Measurements from ENCODE around the gene TMC7.

Gene TMC7

DNA sequence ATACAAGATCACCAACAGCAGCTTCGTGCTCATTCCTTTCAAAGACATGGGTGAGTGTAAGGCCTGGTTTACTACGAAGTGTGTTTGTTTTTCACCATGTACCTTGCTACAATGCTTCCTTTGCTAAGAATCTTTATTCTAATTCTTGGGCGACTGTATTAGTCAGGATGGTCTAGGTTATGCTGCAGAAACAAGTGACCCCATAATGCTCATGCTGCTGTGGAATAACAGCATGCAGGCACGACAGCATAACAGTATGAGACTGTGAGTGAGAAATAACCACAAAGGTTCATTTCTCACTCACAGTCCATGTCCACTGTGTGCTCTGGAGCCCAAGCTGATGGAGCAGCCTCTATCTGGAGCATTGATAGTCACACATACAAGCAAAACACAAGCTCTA, 38.0 kb downstream of the TMC7 start:
- in situ Hi-C loops (cut with MboI; ENCODE audit: low sequenced_read_pairs), result no loop called here

DNA sequence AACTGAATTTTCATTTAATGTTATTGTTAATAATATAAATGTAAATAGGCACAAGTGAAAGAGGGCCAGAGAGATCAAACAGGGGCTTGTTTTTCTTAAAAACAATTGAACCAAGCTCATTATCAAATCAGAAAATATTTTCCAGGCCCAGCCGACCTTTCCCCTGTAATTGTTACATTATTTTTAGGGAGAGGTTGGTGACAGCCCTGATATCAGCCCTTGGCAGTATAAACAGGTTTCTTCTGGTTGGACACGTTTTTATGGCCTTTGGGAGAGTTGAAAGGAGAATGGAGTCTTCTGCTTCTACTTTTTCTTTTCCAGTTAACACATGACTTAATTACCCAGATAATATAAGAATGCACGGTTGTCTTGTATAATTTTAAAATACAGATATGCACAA, 43.7 kb downstream of the TMC7 start:
- in situ Hi-C loops (cut with MboI; ENCODE audit: low sequenced_read_pairs), result no loop called here

DNA sequence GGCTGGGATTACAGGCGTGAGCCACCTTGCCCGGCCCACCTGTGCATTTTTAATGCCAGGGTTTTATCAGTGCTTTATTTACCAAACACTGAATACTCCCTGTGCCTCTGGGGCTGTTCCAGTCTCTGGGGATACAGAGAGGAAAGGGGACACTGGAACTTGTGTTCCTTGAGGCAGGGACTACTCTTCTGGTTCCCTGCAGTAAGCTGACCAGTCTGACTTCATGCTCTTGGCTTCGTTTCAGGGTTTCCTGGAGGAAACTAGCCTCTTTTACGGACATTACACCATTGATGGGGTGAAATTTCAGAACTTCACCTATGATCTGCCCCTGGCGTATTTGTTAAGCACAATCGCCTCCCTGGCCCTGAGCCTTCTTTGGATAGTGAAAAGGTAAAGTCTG, 46.2 kb downstream of the TMC7 start:
- in situ Hi-C loops (cut with MboI; ENCODE audit: low sequenced_read_pairs), result no loop called here

DNA sequence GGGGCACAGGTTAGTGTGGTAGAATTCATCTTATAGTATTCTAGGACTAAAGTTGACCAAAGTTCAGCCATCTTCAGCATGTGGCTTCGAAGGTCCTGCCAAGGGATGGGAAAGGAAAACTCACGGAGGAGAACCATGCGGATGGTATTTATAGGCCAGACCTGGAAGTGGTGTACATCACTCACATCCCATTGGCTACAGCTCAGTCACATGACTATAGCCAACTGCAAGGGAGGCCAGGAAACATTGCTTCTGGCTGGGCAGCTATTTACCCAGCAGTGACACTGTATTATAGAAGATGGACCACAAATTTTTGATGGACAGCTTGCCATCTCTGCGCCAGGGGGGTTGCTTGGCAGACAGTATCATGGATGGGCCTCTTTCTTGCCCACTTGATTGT, 48.0 kb downstream of the TMC7 start:
- in situ Hi-C loops (cut with MboI; ENCODE audit: low sequenced_read_pairs), result no loop called here

DNA sequence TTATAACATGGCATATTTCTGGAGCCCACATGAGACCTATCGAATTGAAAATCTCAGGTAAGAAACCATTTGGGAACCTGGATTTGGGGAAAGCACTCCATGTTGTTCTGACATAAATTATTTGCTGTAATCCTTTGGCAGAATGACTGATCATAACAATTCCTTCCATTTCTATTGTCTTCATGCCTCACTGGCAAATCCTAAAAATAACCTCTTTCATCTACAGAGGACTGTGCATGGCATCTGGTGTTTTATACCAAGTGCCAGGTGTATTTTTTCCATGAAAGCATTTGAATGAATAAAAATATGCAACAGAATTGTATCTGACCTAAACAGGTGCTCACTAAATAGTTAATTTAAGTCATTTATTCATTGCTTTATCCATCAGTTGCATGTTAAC, 50.0 kb downstream of the TMC7 start:
- in situ Hi-C loops (cut with MboI; ENCODE audit: low sequenced_read_pairs), result no loop called here

DNA sequence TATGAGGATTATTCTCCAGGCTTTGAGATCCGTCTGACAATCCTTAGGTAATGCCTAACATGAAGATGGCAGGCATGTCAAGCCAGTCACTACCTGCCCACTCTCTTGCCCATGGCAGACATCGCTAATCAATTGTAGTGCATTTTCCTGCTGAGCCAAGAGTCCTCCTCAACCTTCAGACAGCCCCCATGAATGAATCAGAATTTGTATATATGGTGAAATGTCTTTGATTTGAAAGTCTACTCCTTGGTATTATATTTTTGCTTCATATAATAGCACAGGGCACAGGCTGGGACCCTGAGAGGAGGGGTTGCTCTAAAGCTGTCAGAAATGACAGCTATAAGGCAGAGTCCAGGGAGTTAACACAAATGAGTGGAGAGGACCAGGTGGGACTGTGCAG, 56.7 kb downstream of the TMC7 start:
- in situ Hi-C loops (cut with MboI; ENCODE audit: low sequenced_read_pairs), result no loop called here

DNA sequence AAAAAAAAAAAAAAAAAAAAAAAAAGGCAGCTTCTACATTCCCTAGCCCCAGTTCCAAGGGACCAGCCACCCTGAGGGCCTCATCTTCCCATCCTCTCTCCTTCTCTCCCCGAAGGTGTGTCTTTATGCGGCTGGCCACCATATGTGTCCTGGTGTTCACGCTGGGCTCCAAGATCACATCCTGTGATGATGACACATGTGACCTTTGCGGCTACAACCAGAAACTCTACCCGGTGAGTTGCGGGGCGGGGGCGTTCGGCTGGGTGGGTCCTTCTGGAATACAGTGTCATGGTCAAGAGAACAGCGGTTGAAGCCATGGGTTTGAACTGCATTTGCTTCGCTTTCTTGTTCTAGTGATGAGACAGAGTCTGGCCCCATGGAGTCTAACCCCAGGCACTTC, 61.0 kb downstream of the TMC7 start:
- in situ Hi-C loops (cut with MboI; ENCODE audit: low sequenced_read_pairs), result no loop called here

DNA sequence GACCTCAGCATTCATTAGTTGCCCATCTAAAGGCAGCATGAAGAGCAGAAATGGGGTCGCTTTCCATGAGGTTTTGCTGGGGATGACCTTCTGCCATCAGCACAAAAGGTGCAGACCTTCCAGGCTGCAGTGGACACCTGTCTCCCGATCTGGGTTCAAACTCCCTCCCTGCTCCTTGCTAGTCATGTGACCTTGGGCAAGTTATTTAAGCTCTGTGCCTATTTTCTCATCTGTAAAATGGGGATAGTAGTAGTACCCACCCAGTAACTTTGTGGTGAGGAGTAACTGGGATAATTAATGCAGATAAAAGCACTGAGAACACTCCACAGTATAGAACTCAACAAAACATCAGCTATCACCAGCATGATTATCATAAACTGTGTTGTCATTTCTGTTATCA, 62.3 kb downstream of the TMC7 start:
- in situ Hi-C loops (cut with MboI; ENCODE audit: low sequenced_read_pairs), result no loop called here

DNA sequence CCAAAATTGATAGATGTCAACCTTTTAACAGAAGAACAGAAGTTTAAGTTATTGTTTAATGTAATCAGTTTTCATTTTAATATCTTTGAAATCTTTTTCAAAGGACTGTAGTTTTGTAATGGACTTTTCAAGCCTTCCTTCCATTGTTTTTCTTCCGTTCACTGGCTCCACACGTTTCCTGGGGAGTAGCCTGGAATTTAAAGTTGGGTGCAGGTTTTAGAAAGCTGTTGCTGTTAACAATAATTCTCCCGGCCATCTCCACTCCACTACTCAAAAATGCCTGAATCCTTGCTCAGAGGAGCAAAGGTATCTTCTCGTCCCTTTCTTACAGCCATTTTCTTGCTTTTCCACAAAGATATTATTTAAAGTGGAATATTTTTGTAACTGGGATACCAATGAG, 79.0 kb downstream of the TMC7 start:
- in situ Hi-C loops (cut with MboI; ENCODE audit: low sequenced_read_pairs), result no loop called here

DNA sequence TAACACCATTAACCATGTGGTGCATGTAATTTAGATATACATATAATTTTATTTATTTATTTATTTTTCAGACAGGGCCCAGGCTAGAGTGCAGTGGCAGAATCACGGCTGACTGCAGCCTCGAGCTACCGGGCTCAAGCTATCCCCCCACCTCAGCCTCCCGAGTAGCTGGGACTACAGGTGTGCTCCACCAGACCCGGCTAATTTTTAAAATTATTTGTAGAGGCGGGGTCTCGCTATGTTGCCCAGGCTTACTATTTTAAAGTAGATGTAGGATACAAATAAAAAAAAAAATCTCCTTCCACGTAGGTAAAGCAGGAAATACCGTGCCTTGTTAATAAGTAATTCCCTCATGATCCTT, 83.2 kb downstream of the TMC7 start:
- in situ Hi-C loops (cut with MboI; ENCODE audit: low sequenced_read_pairs), result no loop called here

DNA sequence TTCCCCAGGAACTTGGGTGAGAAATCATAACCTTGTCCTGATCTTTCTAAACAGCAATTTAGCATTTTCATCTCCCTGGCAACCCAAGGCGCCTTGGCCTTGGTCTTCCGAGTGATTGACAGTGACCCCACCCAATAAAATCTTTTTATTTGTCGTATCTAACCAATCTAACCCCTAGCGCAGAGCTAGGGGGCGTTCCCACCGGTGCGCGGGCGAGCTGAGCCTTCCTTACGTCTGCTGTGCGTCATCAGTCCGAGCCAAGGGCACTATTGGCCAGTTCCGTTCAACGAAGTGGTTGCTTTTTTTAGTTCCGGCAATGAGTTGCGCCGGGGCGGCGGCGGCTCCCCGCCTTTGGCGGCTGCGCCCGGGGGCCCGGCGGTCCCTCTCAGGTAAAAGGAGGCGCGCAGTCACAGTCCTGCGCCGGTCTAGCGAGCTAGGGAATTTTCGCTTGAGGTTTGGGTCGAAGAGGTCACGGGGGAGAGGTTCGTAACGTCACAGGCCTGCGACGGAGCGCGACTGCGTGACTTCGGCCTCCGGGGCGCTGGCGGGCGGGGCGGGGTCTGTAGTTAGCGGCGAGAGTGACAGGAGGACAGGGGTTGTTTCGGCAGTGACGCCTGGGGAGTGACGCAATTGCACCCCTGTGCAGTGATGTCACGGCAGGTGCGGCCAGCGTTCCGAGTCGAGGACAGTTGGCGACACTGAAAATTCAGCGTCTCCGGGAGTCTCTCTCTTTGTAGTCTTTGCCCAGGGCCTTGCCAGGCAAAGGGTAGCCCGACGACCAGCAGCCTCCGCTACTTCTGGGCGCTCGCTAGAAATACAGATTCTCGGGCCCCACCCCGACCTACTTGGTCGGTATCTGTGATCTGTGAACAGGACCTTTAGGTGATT, 83.9 kb downstream of the TMC7 start, which contains the start of gene COQ7:
TSS of gene COQ7 (plus strand) at position 266 of the 888 bp plus-strand sequence. CDS start at position 317, 51 bp downstream.
- in situ Hi-C loops (cut with MboI; ENCODE audit: low sequenced_read_pairs), result no loop called here

DNA sequence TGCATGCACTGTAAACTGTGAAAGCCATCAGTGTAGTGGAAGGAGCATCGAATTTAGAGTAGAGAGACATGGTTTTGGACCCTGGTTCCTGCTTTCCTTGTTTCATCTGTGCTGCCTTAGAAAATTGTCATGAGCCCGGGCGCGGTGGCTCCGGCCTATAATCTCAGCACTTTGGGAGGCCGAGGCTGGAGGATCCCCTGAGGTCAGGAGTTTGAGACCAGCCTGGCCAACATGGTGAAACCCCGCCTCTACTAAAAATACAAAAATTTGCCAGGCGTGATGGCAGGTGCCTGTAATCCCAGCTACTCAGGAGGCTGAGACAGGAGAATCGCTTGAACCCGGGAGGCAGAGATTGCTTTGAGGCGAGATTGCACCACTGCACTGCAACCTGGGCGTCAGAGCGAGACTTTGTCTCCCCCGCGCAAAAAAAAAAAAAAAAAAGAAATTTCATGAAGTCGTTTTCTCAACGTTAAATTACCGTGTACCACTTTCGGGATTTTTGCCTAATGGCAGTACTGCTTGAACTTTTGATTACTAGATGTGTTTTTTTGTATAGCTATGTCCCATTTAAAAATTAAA, 84.6 kb downstream of the TMC7 start:
- in situ Hi-C loops (cut with MboI; ENCODE audit: low sequenced_read_pairs), result no loop called here

DNA sequence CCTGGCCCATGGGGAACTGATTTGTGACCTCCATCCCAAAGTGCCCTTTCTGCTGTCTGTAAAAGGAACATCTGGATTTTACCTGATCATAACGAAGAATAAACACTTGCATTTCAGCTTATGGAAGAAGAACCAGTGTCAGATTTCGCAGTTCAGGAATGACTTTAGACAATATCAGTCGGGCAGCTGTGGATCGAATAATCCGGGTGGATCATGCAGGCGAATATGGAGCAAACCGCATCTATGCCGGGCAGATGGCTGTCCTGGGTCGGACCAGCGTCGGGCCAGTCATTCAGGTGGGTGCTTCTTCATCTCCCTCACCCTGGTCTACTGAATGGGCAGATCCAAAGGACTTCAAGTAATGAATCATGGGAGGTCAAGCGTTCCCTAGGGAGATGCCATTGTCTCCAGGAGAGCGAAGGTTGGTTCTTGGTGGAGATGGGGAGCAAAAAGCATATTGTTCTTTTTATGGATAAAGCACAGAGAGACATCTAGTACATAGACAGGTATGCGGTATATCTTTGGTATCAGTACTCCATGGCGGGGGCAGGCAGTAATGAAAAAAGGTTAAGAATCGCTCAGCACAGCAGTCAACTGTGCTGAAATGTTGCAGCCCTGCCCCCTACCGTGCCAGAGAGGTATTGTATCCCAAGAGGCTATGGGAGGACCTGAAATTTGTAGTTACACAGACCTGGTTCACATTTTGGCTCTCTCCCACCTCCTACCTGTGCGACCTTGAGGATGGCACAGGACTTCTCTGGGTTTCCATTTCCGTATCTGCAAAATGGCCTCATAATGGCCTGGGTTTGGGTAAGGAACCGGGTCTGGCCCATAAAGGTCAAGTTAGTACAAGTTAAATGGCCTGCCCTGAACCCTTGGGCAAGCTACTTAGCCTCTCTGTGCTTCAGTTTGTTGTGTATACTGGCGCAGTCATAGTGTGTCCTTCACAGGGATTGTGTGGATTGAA, 88.4 kb downstream of the TMC7 start:
- in situ Hi-C loops (cut with MboI; ENCODE audit: low sequenced_read_pairs), result no loop called here

DNA sequence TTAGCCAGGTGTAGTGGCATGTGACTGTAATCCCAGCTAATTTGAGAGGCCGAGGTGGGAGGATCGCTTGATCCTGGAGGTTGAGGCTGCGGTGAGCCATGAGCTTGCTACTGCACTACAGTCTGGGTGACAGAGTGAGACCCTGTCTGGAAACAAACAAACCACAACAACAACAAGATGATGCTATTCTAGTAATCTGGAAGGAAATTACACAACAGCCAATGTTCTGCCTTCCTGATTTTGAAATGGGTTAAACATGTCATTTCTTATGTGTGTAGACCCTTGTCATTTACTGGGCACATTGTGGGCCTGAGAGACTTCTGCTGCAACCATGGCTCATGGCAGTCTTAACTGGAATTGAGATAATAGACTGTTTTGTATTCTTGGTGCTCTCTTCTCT, 89.6 kb downstream of the TMC7 start:
- in situ Hi-C loops (cut with MboI; ENCODE audit: low sequenced_read_pairs), result no loop called here

DNA sequence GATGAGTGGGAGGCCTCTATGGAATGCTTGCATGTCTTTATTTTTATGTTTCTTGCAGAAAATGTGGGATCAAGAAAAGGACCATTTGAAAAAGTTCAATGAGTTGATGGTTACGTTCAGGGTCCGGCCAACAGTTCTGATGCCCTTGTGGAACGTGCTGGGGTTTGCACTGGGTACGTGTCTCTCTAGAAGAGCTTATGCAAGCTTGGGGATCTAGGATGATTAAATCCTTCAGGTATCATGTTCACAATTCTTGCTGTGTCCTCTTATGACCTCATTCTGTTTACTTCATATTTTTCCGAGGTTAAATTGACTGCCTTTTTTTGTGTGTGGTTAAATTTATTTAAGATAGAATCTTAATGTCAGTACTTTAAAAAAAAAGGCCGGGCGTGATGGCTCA, 90.1 kb downstream of the TMC7 start:
- in situ Hi-C loops (cut with MboI; ENCODE audit: low sequenced_read_pairs), result no loop called here

DNA sequence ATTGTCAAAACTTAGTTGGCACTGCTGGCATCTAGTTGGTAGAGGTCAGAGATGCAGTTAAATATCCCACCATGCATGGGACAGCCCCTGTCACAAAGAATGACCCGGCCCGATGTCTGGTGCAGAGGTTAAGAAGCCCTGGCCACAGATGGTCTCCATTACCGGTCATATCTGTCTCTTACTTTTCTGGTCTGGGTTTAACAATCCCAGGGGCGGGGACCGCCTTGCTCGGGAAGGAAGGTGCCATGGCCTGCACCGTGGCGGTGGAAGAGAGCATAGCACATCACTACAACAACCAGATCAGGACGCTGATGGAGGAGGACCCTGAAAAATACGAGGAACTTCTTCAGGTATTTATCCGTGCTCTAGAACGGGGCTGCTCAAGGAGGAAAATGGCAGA, 91.8 kb downstream of the TMC7 start:
- in situ Hi-C loops (cut with MboI; ENCODE audit: low sequenced_read_pairs), result no loop called here

DNA sequence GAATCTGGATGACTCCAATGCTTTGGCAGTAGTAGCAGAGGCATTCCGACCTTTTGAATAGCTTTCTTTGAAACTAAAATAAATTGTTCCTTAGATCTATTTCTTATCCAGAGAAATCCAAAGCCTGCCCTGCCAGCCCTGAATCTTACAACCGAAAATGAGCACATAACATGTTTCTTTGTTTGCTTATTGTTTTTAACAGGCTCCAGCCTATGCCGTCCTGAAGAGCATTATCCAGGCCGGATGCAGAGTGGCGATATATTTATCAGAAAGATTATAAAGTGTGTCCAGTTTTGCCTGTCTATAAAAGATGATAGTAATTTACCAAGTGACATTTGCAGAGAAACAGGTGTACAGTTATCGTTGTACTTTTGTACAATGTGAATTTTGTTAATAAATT, 94.1 kb downstream of the TMC7 start:
- in situ Hi-C loops (cut with MboI; ENCODE audit: low sequenced_read_pairs), result no loop called here

DNA sequence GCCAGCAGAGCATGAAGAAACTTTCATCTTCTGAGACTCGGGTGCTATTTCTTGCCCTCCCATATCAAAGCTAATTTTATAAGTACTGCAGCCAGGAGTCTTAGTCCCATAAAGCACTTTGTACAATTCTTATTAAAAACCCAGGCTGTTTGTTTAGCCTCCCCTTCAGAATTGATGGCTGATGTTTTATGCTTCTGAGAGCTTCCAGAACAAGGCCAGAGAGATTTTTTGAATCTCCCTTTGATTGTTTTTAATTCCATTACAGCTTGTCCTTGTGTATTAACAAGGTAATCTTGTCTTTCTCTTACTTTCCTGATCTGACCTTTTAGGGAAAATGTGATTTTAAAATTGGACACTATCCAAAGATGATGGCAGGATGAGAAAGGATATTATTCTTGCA, 99.9 kb downstream of the TMC7 start:
- in situ Hi-C loops (cut with MboI; ENCODE audit: low sequenced_read_pairs), result no loop called here

DNA sequence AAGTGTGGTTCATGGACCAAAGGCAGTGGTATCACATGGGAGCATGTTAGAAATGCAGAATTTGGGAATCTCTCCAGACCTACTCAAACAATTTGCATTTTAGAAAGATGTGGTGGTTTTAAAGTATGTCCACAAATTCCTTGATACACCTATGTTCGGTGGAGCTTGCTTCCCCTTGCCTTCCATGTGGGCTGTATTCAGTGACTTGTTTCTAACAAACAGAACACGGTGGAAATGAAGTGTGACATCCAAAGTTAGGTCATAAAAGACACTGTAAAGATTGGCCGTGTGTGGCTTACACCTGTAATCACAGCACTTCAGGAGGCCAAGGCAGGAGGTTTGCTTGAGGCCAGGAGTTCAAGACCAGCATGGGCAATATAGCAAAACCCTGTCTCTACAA, 100.4 kb downstream of the TMC7 start:
- in situ Hi-C loops (cut with MboI; ENCODE audit: low sequenced_read_pairs), result no loop called here

DNA sequence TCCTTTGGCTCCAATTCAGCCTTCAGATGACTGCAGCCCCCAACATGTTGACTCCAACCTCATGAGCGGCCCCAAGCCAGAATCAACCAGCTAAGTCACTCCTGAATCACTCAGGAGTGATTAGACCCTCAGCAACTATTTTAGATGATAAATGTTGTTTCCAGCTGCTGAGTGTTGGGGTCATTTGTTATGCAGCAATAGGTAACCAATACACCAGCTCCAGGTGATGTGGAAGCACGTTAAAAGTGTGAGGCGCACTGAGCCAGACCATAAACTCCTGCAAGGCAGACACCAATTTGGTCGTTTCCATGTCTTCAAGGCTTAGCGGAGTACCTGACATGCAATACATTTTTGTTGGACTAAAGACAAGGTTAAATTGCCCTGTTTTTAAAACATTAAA, 101.1 kb downstream of the TMC7 start:
- in situ Hi-C loops (cut with MboI; ENCODE audit: low sequenced_read_pairs), result no loop called here

DNA sequence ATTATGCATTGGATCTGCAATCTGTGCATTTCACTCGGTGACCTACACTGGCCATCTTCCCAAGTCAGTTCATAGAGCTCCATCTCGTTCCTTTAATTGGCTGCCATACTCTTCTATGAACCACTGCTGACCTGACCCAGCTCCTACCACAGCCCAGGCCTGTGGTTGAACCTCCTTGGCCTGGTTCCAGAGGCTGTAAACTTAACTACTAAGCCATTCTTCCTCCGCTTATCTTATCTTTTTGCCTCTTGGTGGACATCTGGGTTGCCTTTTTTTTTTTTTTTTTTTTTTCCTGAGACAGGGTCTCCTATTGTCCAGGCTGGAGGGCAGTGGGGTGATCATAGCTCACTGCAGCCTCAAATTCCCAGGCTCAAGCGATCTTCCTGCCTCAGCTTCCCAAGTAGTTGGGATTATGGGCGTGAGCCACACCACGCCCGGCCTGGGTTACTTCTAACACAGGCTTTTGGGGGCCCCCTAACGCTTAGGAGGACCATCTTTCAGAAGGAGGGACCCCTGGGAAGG, 102.0 kb downstream of the TMC7 start:
- in situ Hi-C loops (cut with MboI; ENCODE audit: low sequenced_read_pairs), result no loop called here
